GM12864 (cell line): Measurements from ENCODE around the gene CNTNAP2.

Source experiments
- DNase-seq: peaks from one replicate; pipeline ENCODE4 v3.0.0-alpha.2; 2011; ENCODE audit warnings: low read depth
- H3K4me3 ChIP-seq: 2 replicates; pipeline ENCODE4 v1.5.1; 2011; ENCODE audit warnings: mild to moderate bottlenecking, low read depth, low read length, control low read depth
- TF ChIP-seq, protein P1 (sequence below): IDR thresholded peaks from 2 replicates; pipeline ENCODE4 v1.5.1; 2011; ENCODE audit warnings: low read depth, mild to moderate bottlenecking, moderate library complexity, low read length, control low read depth, inconsistent platforms; ENCODE audit errors: missing control alignments

The CNTNAP2 gene

DNA sequence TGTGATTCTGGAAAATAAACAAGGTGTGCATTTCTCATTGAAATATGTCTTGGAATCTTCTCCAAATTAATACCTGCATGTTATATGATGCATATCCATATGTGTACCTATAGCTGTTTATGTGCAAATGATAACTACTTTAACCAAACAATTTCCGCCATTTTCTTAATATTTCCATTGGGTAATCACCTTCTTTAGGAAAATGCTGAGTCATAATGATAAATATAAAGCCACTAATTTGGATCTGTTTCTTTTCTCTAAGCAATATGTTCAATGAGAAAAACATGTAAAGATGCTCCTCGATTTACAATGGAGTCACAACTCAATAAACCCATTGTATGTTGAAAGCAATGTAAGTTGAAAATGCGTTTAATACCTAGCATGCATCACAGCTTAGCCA, 574.4 kb downstream of the CNTNAP2 start:
- DNase-seq = no peak
- TF ChIP-seq, protein P1, sequence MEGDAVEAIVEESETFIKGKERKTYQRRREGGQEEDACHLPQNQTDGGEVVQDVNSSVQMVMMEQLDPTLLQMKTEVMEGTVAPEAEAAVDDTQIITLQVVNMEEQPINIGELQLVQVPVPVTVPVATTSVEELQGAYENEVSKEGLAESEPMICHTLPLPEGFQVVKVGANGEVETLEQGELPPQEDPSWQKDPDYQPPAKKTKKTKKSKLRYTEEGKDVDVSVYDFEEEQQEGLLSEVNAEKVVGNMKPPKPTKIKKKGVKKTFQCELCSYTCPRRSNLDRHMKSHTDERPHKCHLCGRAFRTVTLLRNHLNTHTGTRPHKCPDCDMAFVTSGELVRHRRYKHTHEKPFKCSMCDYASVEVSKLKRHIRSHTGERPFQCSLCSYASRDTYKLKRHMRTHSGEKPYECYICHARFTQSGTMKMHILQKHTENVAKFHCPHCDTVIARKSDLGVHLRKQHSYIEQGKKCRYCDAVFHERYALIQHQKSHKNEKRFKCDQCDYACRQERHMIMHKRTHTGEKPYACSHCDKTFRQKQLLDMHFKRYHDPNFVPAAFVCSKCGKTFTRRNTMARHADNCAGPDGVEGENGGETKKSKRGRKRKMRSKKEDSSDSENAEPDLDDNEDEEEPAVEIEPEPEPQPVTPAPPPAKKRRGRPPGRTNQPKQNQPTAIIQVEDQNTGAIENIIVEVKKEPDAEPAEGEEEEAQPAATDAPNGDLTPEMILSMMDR = no peak
- no peak overlapping the region for H3K4me3 ChIP-seq

DNA sequence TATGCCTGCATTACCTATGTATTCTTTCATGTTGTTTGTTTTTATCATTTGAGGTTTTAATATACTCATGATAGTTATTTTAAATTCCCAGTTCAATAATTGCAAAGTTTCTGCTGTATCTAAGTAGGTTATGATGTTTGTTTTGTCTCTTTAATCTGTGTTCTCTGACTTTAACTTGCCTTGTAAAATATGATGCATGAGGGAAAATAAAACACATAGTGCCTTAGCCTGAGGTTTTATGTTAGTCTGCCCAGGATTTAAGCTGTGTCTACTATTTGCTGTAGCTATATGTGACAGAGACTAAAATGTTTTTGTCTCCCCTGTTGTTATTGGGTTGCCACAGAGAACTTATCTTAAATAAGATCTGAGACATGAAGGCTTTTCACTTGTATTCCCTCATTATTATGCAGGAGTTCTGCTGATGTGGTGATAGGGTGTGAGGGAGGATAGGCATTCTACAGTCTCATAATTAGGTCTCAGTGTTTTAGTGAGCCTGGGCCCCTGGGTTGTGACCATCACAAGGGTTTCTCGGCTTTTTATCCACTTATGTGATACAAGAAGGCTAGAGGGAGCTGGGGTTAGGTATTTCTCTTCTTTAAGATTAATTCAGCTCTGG, 582.5 kb downstream of the CNTNAP2 start:
- no peak overlapping the region for H3K4me3 ChIP-seq
- TF ChIP-seq, protein P1 = no peak
- DNase-seq = no peak

DNA sequence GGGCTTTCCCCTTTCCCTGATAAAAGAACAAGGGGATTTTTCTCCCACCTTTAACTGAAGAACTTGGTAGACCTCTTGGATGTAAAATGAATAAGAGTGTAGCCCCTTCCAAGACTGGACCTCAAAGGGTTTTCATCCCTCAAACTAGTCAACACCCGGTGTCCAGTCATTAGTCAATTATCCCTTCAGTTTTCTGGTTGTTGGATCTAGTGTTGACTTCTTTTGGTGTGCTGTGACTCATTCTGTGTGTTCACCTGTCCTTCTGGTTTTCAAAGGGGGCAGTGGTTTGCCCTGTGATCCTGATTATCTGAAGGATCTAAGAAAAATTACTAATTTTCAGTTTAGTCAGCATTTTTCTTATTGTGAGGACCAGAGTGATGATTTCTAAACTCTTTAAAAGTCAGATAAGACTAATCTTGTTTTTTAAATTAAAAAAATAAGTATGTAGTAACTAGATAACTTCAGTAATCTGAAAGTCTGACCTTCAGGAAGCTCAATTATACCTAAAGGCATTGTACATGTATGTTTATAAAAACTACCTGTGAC, 583.5 kb downstream of the CNTNAP2 start:
- TF ChIP-seq, protein P1 = no peak
- DNase-seq = no peak
- H3K4me3 ChIP-seq = no peak overlapping the region

DNA sequence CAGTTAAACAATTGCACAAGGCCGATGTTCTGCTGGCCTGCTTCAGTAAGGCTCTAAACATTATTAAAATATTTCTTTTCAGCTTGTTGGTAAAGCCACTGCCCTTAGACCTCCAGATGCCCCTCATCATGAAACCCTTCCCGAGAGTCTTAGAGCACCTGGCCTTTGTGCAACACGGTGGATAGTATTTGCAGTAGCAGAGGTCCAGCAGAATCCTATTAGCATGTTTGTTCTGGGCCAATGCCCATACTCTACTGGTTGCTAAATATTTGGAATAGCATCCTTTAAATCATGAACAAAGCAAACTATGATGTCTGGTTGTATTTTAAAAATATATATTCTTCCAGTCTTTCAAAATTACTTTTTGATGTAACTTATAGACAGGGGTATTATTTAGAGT, 584.6 kb downstream of the CNTNAP2 start:
- TF ChIP-seq, protein P1 = no peak
- DNase-seq = no peak

DNA sequence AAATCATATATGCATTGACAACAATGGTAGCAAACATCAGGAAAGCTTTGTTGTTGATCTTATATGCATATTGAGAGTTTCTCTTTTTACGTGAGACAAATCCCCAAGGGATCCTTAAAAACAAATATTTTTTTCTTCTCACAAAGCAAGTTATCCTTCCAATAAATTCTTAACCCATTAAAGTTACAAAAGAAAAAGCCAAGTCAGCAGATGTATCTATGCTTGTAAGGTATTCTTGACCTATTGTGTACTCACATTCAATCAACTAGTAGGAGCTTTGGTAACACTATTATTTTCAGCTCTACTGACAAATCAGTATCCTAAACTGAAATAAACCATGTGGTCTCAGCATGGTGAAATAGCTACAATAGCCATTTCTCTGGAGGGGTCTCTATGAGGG, 586.3 kb downstream of the CNTNAP2 start:
- TF ChIP-seq, protein P1 = no peak
- no peak for DNase-seq
- no peak overlapping the region for H3K4me3 ChIP-seq

More for the DNA sequence above, 584.6 kb downstream of the CNTNAP2 start:
- no peak overlapping the region for H3K4me3 ChIP-seq

DNA sequence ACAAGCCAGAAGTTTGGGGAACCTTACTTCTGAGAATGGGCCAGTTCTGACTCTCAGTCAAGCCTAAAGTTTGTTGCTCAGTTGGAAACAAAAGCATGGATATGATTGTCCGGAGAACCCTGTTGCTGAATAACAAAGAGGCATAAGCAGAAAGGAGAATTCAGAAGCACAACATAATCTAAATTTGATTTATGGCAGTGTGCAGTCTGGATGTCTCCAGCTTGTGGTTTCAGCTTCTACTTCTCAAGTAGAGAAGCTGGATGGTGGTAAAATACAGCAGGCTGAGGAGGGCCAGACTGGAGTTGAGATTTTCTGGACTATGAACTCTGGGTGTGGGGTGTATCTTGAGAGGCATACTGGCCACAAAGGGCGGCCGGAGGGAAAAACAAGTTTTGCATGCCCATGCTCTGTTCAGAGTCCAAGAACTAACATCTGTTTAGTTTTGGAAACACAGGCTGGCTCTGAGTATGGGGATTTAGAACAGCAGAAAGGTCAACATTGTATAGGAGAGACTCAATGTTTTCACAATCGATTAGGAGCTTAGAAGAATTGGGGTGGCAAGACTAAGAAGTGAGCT, 592.9 kb downstream of the CNTNAP2 start:
- no peak overlapping the region for H3K4me3 ChIP-seq
- no peak for DNase-seq
- TF ChIP-seq, protein P1 = no peak

DNA sequence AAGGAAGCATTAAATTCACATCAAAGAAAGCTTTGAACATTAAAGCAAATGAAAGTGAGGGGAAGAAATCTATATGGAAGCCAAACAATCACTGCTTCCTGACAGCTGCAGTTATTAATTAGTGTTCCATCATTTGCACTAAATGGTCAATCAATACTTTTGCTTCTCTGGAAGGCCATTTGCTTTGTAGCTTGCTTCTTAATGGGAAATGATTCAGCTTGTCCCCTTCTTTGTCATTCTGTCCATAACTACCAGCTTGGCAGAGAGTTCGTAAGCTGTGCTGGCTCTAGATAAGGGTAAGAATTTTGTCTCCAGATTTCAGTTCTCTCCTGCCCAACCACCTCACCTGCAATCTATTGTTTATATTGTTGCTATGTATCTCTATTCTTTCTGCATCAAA, 596.6 kb downstream of the CNTNAP2 start:
- no peak for DNase-seq
- H3K4me3 ChIP-seq = no peak overlapping the region
- TF ChIP-seq, protein P1 = no peak
